HCT116 (cell line): ENCODE data around the gene MAU2.

Source experiments
- CTCF ChIP-seq, 3 experiments: fragments of 200-600 bp in 1 of 3; sonication (generic) in 1 of 3; IDR thresholded peaks in 2 of 3; conservative IDR thresholded peaks in 1 of 3; 2 replicates each; pipeline ENCODE4 v1.5.1; 2012 to 2017; ENCODE audit warnings: low read depth in 2 of 3, low read length in 2 of 3, antibody characterized with exemption in 1 of 3, borderline replicate concordance in 1 of 3, control low read depth in 1 of 3, mild to moderate bottlenecking in 1 of 3, mixed read lengths in 1 of 3, mixed run types in 1 of 3, moderate library complexity in 1 of 3; ENCODE audit not compliant: insufficient read depth in 1 of 3
- EZH2 ChIP-seq: fragments of 200-600 bp; sonication (generic); IDR thresholded peaks from 2 replicates; pipeline ENCODE4 v1.6.1; 2017; ENCODE audit warnings: antibody characterized with exemption, mixed run types
- EZH2phosphoT487 ChIP-seq: fragments of 200-600 bp; IDR thresholded peaks from 2 replicates; pipeline ENCODE4 v1.6.1; 2018; ENCODE audit warnings: antibody characterized with exemption, borderline replicate concordance
- FOSL1 ChIP-seq: IDR thresholded peaks from 2 replicates; pipeline ENCODE4 v1.6.1; 2012; ENCODE audit warnings: low read depth
- POLR2A ChIP-seq: IDR thresholded peaks from 2 replicates; pipeline ENCODE4 v1.7.0; 2011; ENCODE audit warnings: borderline replicate concordance; ENCODE audit not compliant: insufficient read depth, insufficient read length; ENCODE audit errors: extremely low read depth
- POLR2AphosphoS5 ChIP-seq: IDR thresholded peaks from 2 replicates; pipeline ENCODE4 v1.6.1; 2011; ENCODE audit warnings: mild to moderate bottlenecking, low read depth, low read length, moderate library complexity
- RAD21 ChIP-seq: IDR thresholded peaks from 2 replicates; pipeline ENCODE4 v1.6.1; 2012; ENCODE audit warnings: low read depth, mild to moderate bottlenecking
- YY1 ChIP-seq: IDR thresholded peaks from 2 replicates; pipeline ENCODE4 v1.6.1; 2011; ENCODE audit warnings: low read length, low read depth, moderate library complexity, mild to moderate bottlenecking; ENCODE audit not compliant: insufficient replicate concordance; ENCODE audit errors: extremely low read depth

- TF ChIP-seq EZH2 = no peak
- no peak for TF ChIP-seq CTCF (IDR thresholded peaks at IDR 0.05 in 2 of 3, conservative IDR thresholded peaks at IDR 0.05 in 1 of 3; ENCODE audit: borderline replicate concordance in 1 of 3, insufficient read depth in 1 of 3, low read depth in 2 of 3, low read length in 2 of 3)
- no peak for TF ChIP-seq YY1
- no peak for TF ChIP-seq POLR2AphosphoS5
- no peak for TF ChIP-seq RAD21
- no peak for TF ChIP-seq EZH2phosphoT487
- no peak for TF ChIP-seq FOSL1
- TF ChIP-seq POLR2A = no peak
These were observed 41.4 kb downstream of the MAU2 start for GRCh38 chr19:19362075-19362474.
